ENCODE measurements around the gene RGL3. TPM values are rescaled to one million over a fixed set of nuclear protein-coding genes. Genes with fewer than 3 reads are reported as not detected.

The RGL3 gene
- total and polyA plus RNA-seq, 9 of the 15 experiments (the other 6 are each of a cell fraction or from before 2014, with no cell fraction given), result 0.12 to 0.61 (median 0.32) TPM; not detected in 4

- no peak for TF ChIP-seq TFE3 (CRISPR knock-in tag; IDR thresholded peaks at IDR 0.05)
These were observed 51.6 kb downstream of the RGL3 start (continued) for GRCh38 chr19:11367528-11367927.

GRCh38 chr19:11365557-11366117 is 53.5 kb downstream of the RGL3 start:
- Histone ChIP-seq H2AFZ (ENCODE audit: low read depth, low read length) (no peak overlapping the region), H3K9me1 (ENCODE audit: control insufficient read depth, insufficient read depth, low read length) (peaks cover 4% of the 10 kb centered on the region), H3K9me3 (replicated peaks; ENCODE audit: control insufficient read depth, insufficient read depth, low read depth, low read length) (no peaks in the 10 kb centered on the region), H3K27ac (ENCODE audit: extremely low read depth, low read depth, low read length) (no peak overlapping the region), H3K36me3 (ENCODE audit: control insufficient read depth, insufficient read depth, low read length) (peaks cover 6% of the 10 kb centered on the region; the same call in 1 of the 3 replicates), H3K4me3 (no peak overlapping the region), H3K4me2 (ENCODE audit: insufficient read depth, low read length) (no peak overlapping the region), H3K79me2 (ENCODE audit: control insufficient read depth, insufficient read depth, low read length) (no peaks in the 10 kb centered on the region), H3K27me3 (ENCODE audit: control insufficient read depth in 2 of 2, insufficient read depth in 2 of 2, low read length in 2 of 2) (no peaks in the 10 kb centered on the region), H4K20me1 (replicated peaks; ENCODE audit: control insufficient read depth, insufficient read depth, low read length) (no peaks in the 10 kb centered on the region; the same call in 1 of the 2 replicates), H3K9ac (ENCODE audit: insufficient read depth in 1 of 2, low read depth in 2 of 2, low read length in 2 of 2) (no peak overlapping the region), H3K4me1 (replicated peaks in 1 of 2; ENCODE audit: control insufficient read depth in 2 of 2, insufficient read depth in 2 of 2, low read length in 2 of 2) (peaks cover 10 to 26% of the 10 kb centered on the region in 2 experiments; a peak in 4 of 5 replicates)
- WGBS (ENCODE audit: insufficient coverage, low coverage, missing lambda C conversion rate), result 51% methylated on average over 6 of the region's 7 CpGs
- BruUV-seq (replicated peaks), result no TSS peak
- DNase-seq (ENCODE audit: extremely low read depth in 1 of 4, low spot score in 3 of 4) (peak in 1 of 4 experiments; percentile 5), FAIRE-seq (no peak), ATAC-seq (no peak)
- ChIA-PET CTCF (ENCODE audit: low intra/inter-chr PET ratio) (no interaction called here), POLR2A (interaction anchor here (0.6 to 1.4 kb wide), 2 partner anchors 19 to 49 kb away, joined by 3 to 4 read pairs; partner anchors contain the start of genes CCDC159 and TMEM205)
- intact Hi-C loops (cut with micrococcal nuclease) (no loop called here), in situ Hi-C loops (cut with MboI) (no loop called here)
- TF ChIP-seq ZNF764 (CRISPR knock-in tag; IDR thresholded peaks at IDR 0.05; ENCODE audit: low read depth) (no peak), RBM25 (IDR thresholded peaks at IDR 0.05; ENCODE audit: low read depth, low read length, severe bottlenecking) (peak; percentile 10), ZFP36 (IDR thresholded peaks at IDR 0.05; ENCODE audit: low read depth, low read length, partially characterized antibody) (peak; percentile 51), LCOR (CRISPR knock-in tag; IDR thresholded peaks at IDR 0.05) (no peak)
